HepG2 (cell line): Measurements from ENCODE around the gene BACH1. TPM values are rescaled to one million over a fixed set of nuclear protein-coding genes. Genes with fewer than 3 reads are reported as not detected.

Source experiments
- ATAC-seq: fragments of 200-7000 bp; cut with Tn5 transposase; 3 replicates; pipeline ENCODE4 v1.9.1; 2020; ENCODE audit warnings: mild to moderate bottlenecking, moderate library complexity
- BruUV-seq: library from RNA; stranded (reverse); fragments of 400-500 nt; replicated peaks from 2 replicates; lab custom pipeline; 2021; lab: Mats Ljungman, UMichigan
- CTCF ChIA-PET: fragments of 300-600 bp; formaldehyde crosslinking; extraction: SDS; loops from one replicate; lab custom pipeline; 2021; ENCODE audit warnings: low total read pairs, inconsistent platforms, low intra/inter-chr PET ratio; lab: Yijun Ruan, JAX
- POLR2A ChIA-PET: fragments of 350-600 bp; sonication (Branson Sonifier 250); formaldehyde crosslinking; loops from one replicate; lab custom pipeline; 2020; ENCODE audit warnings: antibody characterized with exemption, inconsistent platforms; lab: Yijun Ruan, JAX
- DNase-seq: peaks from one replicate; pipeline ENCODE4 v3.0.0-alpha.2; 2015; ENCODE audit warnings: low spot score
- FAIRE-seq: peaks from 3 replicates; lab custom pipeline; 2011; peaks lifted over from hg19 to GRCh38; lab: Jason Lieb, UNC
- H2AFZ ChIP-seq: one replicate; pipeline ENCODE4 v1.6.1; 2011; ENCODE audit warnings: low read length, inconsistent platforms
- H3K27ac ChIP-seq: fragments of 300-600 bp; 3 replicates; pipeline ENCODE4 v1.8.0; 2011; ENCODE audit warnings: mixed run types, mild to moderate bottlenecking, mixed read lengths, low read length, inconsistent platforms; ENCODE audit not compliant: insufficient read depth; ENCODE audit errors: extremely low read length
- H3K27me3 ChIP-seq, 2 experiments: fragments of 200-600 bp in 1 of 2; 2 replicates in 1 of 2; 3 replicates in 1 of 2; pipeline versions ENCODE4 v1.6.0 to v1.8.0; 2011; ENCODE audit warnings: low read length in 2 of 2, mild to moderate bottlenecking in 2 of 2, moderate library complexity in 2 of 2, inconsistent platforms in 1 of 2; ENCODE audit not compliant: insufficient read depth in 2 of 2, control insufficient read depth in 1 of 2
- H3K36me3 ChIP-seq, 2 experiments: fragments of 200-600 bp in 1 of 2; replicated peaks in 1 of 2; 2 replicates in 1 of 2; 3 replicates in 1 of 2; pipeline versions ENCODE4 v1.5.1 to v1.8.0; 2011; ENCODE audit warnings: low read length in 2 of 2, inconsistent platforms in 1 of 2; ENCODE audit not compliant: insufficient read depth in 2 of 2, control insufficient read depth in 1 of 2
- H3K4me1 ChIP-seq: 2 replicates; pipeline ENCODE4 v1.5.1; 2012; ENCODE audit warnings: low read length, inconsistent platforms; ENCODE audit not compliant: insufficient read depth
- H3K4me2 ChIP-seq: 2 replicates; pipeline ENCODE4 v1.6.0; 2011; ENCODE audit warnings: low read depth, low read length, inconsistent platforms
- H3K4me3 ChIP-seq, 3 experiments: fragments of 200-600 bp in 1 of 3; sonication (generic), shearing (Covaris generic) in 1 of 3; replicated peaks in 1 of 3; 2 replicates each; pipeline ENCODE4 v1.5.1; 2011 to 2016; ENCODE audit warnings: low read length in 3 of 3, inconsistent platforms in 2 of 3, low read depth in 2 of 3, mild to moderate bottlenecking in 2 of 3, control low read depth in 1 of 3, mixed read lengths in 1 of 3; ENCODE audit not compliant: insufficient read depth in 1 of 3
- H3K79me2 ChIP-seq: one replicate; pipeline ENCODE4 v1.6.1; 2011; ENCODE audit warnings: low read length, inconsistent platforms; ENCODE audit not compliant: insufficient read depth
- H3K9ac ChIP-seq: 2 replicates; pipeline ENCODE4 v1.6.0; 2011; ENCODE audit warnings: mild to moderate bottlenecking, low read depth, low read length, inconsistent platforms; ENCODE audit not compliant: insufficient read depth
- H3K9me3 ChIP-seq: 2 replicates; pipeline ENCODE4 v1.5.1; 2012; ENCODE audit warnings: mild to moderate bottlenecking, low read length
- H4K20me1 ChIP-seq: 2 replicates; pipeline ENCODE4 v1.6.0; 2011; ENCODE audit warnings: inconsistent platforms, mild to moderate bottlenecking, low read length, moderate library complexity; ENCODE audit not compliant: insufficient read depth
- NCOR1 ChIP-seq: fragments of 200-600 bp; sonication (generic); IDR thresholded peaks from 2 replicates; pipeline ENCODE4 v1.7.0; 2017; ENCODE audit warnings: antibody characterized with exemption, low read length, borderline replicate concordance
- NFE2L1 ChIP-seq: sonication (generic); formaldehyde crosslinking; IDR thresholded peaks from 2 replicates; pipeline ENCODE4 v1.4.0; 2020; ENCODE audit warnings: missing genetic modification reagents, mild to moderate bottlenecking, borderline replicate concordance
- SMARCC2 ChIP-seq: fragments of 450-650 bp; IDR thresholded peaks from 2 replicates; pipeline ENCODE4 v1.6.1; 2017; ENCODE audit warnings: antibody characterized with exemption, mild to moderate bottlenecking
- TAF15 ChIP-seq: fragments of 200-400 bp; formaldehyde crosslinking; IDR thresholded peaks from one replicate; pipeline ENCODE4 v1.6.1; 2018; ENCODE audit warnings: mild to moderate bottlenecking, low read depth, low read length; ENCODE audit not compliant: poor library complexity, severe bottlenecking
- ZBTB38 ChIP-seq: sonication (generic); formaldehyde crosslinking; IDR thresholded peaks from 2 replicates; pipeline ENCODE4 v1.5.1; 2020; ENCODE audit warnings: mild to moderate bottlenecking, missing genetic modification reagents
- WGBS: methylation state at CpG from one replicate; pipeline ENCODE4 v1.1.6; 2017; ENCODE audit warnings: low lambda C conversion rate; 5-methylcytosine and 5-hydroxymethylcytosine counted together
- in situ Hi-C: cut with HindIII; loops from 2 replicates; pipeline ENCODE4 v1.10.0; 2017; ENCODE audit warnings: low pct_unique_long_range_greater_than_20kb; ENCODE audit not compliant: extremely low pct_ligation_motif_present
- intact Hi-C: fragments of 100-400 bp; cut with micrococcal nuclease; formaldehyde crosslinking; loops from one replicate; pipeline ENCODE4 v1.10.0; 2022; ENCODE audit not compliant: unreplicated experiment
- polyA plus RNA-seq, 8 experiments: library from polyadenylated mRNA; depleted of rRNA in 3 of 8; stranded (reverse) in 7 of 8; unstranded in 1 of 8; fragments of >200 nt; fragmentation: Illumina TruSeq in 4 of 8; extraction: Trizol in 4 of 8; gene quantifications; 2 replicates each; pipeline versions ENCODE4 v1.2.1 to v1.2.3, GENCODE V29; 2011 to 2016; ENCODE audit warnings: low read depth in 4 of 8, missing spikeins in 1 of 8, mixed read lengths in 1 of 8; ENCODE audit not compliant: insufficient read depth in 1 of 8
- total RNA-seq, 5 experiments: library from RNA; depleted of rRNA; stranded (reverse); fragments of >200 nt; fragmentation: Illumina TruSeq; extraction: Trizol; gene quantifications; 2 replicates each; pipeline ENCODE4 v1.2.3, GENCODE V29; 2016; ENCODE audit warnings: low read depth in 1 of 5
- TF ChIP-seq, protein P1 (sequence below): conservative IDR thresholded peaks from 2 replicates; pipeline ENCODE4 v1.6.1; 2018; ENCODE audit warnings: missing genetic modification reagents

BACH1 gene
- total and polyA plus RNA-seq, 2 of the 13 experiments (the other 11 are each of a cell fraction or from before 2014, with no cell fraction given) = 16.5 to 51.7 TPM

- Histone ChIP-seq H3K4me3 (no peak overlapping the region), H3K79me2 (no peaks in the 10 kb centered on the region), H3K9me3 (no peaks in the 10 kb centered on the region), H3K9ac (no peak overlapping the region), H3K4me1 (0 out of 2 replicates have a peak, but pooled peaks cover 7% of the 10 kb centered on the region), H3K36me3 (peaks cover 0 to 10% of the 10 kb centered on the region in 2 experiments; a peak in 3 of 5 replicates), H2AFZ (no peak overlapping the region), H3K27ac (no peak overlapping the region), H4K20me1 (no peaks in the 10 kb centered on the region), H3K27me3 (no peaks in the 10 kb centered on the region), H3K4me2 (no peak overlapping the region)
- BruUV-seq = no TSS peak
- in situ Hi-C loops (no loop called here), intact Hi-C loops (no loop called here)
- ChIA-PET CTCF (no interaction called here), POLR2A (no interaction called here)
- no peak for TF ChIP-seq NCOR1
- TF ChIP-seq, protein P1, sequence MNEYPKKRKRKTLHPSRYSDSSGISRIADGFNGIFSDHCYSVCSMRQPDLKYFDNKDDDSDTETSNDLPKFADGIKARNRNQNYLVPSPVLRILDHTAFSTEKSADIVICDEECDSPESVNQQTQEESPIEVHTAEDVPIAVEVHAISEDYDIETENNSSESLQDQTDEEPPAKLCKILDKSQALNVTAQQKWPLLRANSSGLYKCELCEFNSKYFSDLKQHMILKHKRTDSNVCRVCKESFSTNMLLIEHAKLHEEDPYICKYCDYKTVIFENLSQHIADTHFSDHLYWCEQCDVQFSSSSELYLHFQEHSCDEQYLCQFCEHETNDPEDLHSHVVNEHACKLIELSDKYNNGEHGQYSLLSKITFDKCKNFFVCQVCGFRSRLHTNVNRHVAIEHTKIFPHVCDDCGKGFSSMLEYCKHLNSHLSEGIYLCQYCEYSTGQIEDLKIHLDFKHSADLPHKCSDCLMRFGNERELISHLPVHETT = no peak
- TF ChIP-seq NFE2L1 (CRISPR knock-in tag) = no peak
- no peak for TF ChIP-seq TAF15
- TF ChIP-seq SMARCC2 = no peak
- no peak for TF ChIP-seq ZBTB38 (CRISPR knock-in tag)
- ATAC-seq (no peak), FAIRE-seq (no peak), DNase-seq (no peak)
- WGBS = 95% methylated on average over 3 of the region's 3 CpGs
Observed at GRCh38 chr21:29359718-29360117, 61.0 kb downstream of the BACH1 start.
